ENCODE data around the gene POLR3B.

DNA sequence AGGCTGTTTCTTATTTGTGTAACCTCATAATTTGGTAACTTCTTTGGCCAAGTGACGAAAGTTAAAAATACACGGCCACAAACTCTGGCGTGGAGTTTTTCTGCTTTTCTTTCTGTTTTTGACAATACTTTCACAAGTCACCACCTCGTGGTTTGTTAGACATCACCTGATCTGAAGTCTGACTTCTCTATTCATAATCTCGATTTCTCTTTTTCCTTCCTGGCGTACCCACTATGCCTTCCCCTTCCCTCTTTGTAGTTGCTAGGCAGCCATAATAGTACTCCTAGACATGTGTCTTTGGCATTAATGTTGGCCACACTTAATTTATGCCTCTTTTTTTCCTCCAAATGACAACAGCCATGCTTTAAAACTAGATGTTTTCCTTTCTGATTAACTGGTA, 97.6 kb downstream of the POLR3B start:
- TF ChIP-seq, protein P1, sequence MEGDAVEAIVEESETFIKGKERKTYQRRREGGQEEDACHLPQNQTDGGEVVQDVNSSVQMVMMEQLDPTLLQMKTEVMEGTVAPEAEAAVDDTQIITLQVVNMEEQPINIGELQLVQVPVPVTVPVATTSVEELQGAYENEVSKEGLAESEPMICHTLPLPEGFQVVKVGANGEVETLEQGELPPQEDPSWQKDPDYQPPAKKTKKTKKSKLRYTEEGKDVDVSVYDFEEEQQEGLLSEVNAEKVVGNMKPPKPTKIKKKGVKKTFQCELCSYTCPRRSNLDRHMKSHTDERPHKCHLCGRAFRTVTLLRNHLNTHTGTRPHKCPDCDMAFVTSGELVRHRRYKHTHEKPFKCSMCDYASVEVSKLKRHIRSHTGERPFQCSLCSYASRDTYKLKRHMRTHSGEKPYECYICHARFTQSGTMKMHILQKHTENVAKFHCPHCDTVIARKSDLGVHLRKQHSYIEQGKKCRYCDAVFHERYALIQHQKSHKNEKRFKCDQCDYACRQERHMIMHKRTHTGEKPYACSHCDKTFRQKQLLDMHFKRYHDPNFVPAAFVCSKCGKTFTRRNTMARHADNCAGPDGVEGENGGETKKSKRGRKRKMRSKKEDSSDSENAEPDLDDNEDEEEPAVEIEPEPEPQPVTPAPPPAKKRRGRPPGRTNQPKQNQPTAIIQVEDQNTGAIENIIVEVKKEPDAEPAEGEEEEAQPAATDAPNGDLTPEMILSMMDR (IDR thresholded peaks at IDR 0.05) = no peak
- TF ChIP-seq POLR2A (IDR thresholded peaks at IDR 0.05) = no peak

All from testis (tissue), 2 donors.